ENCODE results near the gene C1QL1.

GRCh38 chr17:44976206-44976605 lies 8.1 kb upstream of the C1QL1 start:
- TF ChIP-seq, protein P1, sequence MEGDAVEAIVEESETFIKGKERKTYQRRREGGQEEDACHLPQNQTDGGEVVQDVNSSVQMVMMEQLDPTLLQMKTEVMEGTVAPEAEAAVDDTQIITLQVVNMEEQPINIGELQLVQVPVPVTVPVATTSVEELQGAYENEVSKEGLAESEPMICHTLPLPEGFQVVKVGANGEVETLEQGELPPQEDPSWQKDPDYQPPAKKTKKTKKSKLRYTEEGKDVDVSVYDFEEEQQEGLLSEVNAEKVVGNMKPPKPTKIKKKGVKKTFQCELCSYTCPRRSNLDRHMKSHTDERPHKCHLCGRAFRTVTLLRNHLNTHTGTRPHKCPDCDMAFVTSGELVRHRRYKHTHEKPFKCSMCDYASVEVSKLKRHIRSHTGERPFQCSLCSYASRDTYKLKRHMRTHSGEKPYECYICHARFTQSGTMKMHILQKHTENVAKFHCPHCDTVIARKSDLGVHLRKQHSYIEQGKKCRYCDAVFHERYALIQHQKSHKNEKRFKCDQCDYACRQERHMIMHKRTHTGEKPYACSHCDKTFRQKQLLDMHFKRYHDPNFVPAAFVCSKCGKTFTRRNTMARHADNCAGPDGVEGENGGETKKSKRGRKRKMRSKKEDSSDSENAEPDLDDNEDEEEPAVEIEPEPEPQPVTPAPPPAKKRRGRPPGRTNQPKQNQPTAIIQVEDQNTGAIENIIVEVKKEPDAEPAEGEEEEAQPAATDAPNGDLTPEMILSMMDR (IDR thresholded peaks at IDR 0.05; ENCODE audit: poor library complexity): no peak
- TF ChIP-seq EZH2phosphoT487 (IDR thresholded peaks at IDR 0.05; ENCODE audit: low read depth, severe bottlenecking, unreplicated experiment) (no peak), EZH2 (IDR thresholded peaks at IDR 0.05; ENCODE audit: borderline replicate concordance) (no peak)
